Mammary microvascular endothelial cell (primary cell): ENCODE measurements around the gene CYP2J2. TPM values are rescaled to one million over a fixed set of nuclear protein-coding genes. Genes with fewer than 3 reads are reported as not detected.

Experiments used
- total RNA-seq: library from RNA; depleted of rRNA; stranded (reverse); fragments of >200 nt; gene quantifications from 2 replicates; pipeline ENCODE4 v1.2.3, GENCODE V29; 2015

Gene CYP2J2
- 0.20 TPM in 1 of 2 replicates, not detected in the other for total RNA-seq

GRCh38 chr1:59926381-59927123 lies at the start of gene CYP2J2:
Gene CYP2J2 (minus strand): TSS chr1:59926773. CDS start chr1:59926746, 27 bp downstream.

Other genes starting within 250 kb of the CYP2J2 start
- gene HOOK1, start 111.8 kb downstream of the CYP2J2 start, total RNA-seq, result not detected in 2 replicates
- not detected in 2 replicates for gene C1orf87, start 147.0 kb upstream of the CYP2J2 start, total RNA-seq